Suprapubic skin (tissue), 4 donors: ENCODE measurements around the gene ZNF860.

Experiments used
- POLR2A ChIP-seq, 2 donors: fragments of 450-650 bp; IDR thresholded peaks; one replicate each; pipeline ENCODE4 v1.6.1; 2017; ENCODE audit warnings: antibody characterized with exemption in 2 of 2, mild to moderate bottlenecking in 2 of 2, moderate library complexity in 2 of 2
- POLR2AphosphoS5 ChIP-seq, 3 donors: sonication (generic); formaldehyde crosslinking; IDR thresholded peaks; one replicate each; pipeline ENCODE4 v1.6.1; 2017; ENCODE audit warnings: antibody characterized with exemption in 3 of 3
- TF ChIP-seq, protein P1 (sequence below), 2 donors: fragments of 200-600 bp in 1 of 2; fragments of 450-650 bp in 1 of 2; sonication (generic) in 1 of 2; IDR thresholded peaks; one replicate each; pipeline ENCODE4 v1.5.1; 2016 to 2019; ENCODE audit warnings: antibody characterized with exemption in 2 of 2, mild to moderate bottlenecking in 1 of 2, moderate library complexity in 1 of 2

DNA sequence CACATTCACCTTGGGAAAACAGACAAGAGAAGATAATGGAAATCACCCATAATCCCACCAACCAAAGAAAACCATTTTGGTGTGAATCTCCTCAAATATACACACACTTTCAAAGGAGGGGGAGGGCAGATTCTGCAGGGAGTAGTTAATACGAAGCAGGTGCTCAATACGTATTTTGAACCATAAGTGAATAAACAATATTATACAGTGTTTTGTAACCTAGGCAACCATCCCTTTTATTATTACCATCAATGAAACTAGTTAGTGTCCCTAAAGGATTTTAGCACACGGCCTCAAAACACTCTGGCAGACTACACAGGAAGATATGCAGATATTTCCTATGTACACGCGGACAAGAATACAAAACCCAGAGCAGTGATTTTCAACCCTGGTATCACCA, 6.6 kb upstream of the ZNF860 start:
- TF ChIP-seq, protein P1, sequence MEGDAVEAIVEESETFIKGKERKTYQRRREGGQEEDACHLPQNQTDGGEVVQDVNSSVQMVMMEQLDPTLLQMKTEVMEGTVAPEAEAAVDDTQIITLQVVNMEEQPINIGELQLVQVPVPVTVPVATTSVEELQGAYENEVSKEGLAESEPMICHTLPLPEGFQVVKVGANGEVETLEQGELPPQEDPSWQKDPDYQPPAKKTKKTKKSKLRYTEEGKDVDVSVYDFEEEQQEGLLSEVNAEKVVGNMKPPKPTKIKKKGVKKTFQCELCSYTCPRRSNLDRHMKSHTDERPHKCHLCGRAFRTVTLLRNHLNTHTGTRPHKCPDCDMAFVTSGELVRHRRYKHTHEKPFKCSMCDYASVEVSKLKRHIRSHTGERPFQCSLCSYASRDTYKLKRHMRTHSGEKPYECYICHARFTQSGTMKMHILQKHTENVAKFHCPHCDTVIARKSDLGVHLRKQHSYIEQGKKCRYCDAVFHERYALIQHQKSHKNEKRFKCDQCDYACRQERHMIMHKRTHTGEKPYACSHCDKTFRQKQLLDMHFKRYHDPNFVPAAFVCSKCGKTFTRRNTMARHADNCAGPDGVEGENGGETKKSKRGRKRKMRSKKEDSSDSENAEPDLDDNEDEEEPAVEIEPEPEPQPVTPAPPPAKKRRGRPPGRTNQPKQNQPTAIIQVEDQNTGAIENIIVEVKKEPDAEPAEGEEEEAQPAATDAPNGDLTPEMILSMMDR (IDR thresholded peaks at IDR 0.05), result no peak
- TF ChIP-seq POLR2A (IDR thresholded peaks at IDR 0.05) (no peak), POLR2AphosphoS5 (IDR thresholded peaks at IDR 0.05) (no peak)
